C4-2B (cell line): ENCODE results near the gene ADH4.
"Not testable (repeated sequence)": the region's sequence is repeated elsewhere in the genome, so short reads cannot be mapped to it uniquely, and the experiment has no call there.

ENCODE experiments used
- H3K27ac ChIP-seq: fragments of 450-650 bp; 2 replicates; pipeline ENCODE4 v1.5.1; 2017
- ZFX ChIP-seq: fragments of 450-650 bp; IDR thresholded peaks from 2 replicates; pipeline ENCODE4 v1.6.1; 2017
- TF ChIP-seq, protein P1 (sequence below): fragments of 450-650 bp; conservative IDR thresholded peaks from 2 replicates; pipeline ENCODE4 v1.5.1; 2017; ENCODE audit warnings: mild to moderate bottlenecking

The ADH4 gene

DNA sequence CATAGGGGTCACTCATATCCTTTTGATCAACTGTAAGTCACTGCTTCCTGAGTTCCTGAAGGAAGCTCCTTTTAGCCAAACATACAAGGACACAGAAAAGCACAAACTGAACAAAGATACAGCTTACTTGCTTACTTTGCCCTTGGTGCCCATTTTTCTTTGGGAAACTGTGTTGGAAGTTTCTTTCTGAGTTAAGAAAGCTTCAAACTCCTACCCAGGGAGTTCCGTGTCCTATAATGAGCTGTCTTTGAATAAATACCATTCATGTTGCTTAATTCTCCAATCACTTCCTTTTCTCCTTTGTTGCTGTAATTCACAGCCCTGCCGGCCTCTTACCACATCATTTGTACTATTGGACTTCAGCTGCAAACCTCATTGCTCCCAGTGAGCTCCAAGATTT is at the start of gene ADH4:
Gene ADH4 (minus strand): TSS at position 228 of the 400 bp plus-strand sequence. CDS start 75 bp downstream, at position 153.
- no peak within 1 kb of the TSS for H3K27ac ChIP-seq
- TF ChIP-seq, protein P1, sequence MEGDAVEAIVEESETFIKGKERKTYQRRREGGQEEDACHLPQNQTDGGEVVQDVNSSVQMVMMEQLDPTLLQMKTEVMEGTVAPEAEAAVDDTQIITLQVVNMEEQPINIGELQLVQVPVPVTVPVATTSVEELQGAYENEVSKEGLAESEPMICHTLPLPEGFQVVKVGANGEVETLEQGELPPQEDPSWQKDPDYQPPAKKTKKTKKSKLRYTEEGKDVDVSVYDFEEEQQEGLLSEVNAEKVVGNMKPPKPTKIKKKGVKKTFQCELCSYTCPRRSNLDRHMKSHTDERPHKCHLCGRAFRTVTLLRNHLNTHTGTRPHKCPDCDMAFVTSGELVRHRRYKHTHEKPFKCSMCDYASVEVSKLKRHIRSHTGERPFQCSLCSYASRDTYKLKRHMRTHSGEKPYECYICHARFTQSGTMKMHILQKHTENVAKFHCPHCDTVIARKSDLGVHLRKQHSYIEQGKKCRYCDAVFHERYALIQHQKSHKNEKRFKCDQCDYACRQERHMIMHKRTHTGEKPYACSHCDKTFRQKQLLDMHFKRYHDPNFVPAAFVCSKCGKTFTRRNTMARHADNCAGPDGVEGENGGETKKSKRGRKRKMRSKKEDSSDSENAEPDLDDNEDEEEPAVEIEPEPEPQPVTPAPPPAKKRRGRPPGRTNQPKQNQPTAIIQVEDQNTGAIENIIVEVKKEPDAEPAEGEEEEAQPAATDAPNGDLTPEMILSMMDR = no peak
- no peak for TF ChIP-seq ZFX

- H3K27ac ChIP-seq = no peak overlapping the region
- no peak for TF ChIP-seq ZFX
- TF ChIP-seq, protein P1 = no peak
These were observed 46.2 kb upstream of the ADH4 start for GRCh38 chr4:99190336-99190735.

GRCh38 chr4:99189900-99190299 is 45.8 kb upstream of the ADH4 start:
- not testable (repeated sequence) for H3K27ac ChIP-seq

DNA sequence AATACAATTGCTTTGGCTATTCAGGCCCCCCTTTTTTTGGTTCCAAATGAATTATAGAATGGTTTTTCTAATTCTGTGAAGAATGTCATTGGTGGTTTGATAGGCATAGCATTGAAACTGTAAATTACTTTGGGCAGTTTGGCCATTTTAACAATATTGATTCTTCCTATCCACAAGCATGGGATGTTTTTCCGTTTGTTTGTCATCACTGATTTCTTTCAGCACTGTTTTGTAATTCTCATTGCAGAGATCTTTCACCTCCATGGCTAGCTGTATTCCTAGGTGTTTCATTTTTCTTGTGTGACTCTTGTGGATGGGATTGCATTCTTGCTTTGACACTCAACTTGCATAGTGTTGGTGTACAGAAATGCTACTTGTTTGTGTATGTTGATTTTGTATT is 41.9 kb upstream of the ADH4 start:
- H3K27ac ChIP-seq = no peak overlapping the region
- TF ChIP-seq, protein P1 = no peak
- no peak for TF ChIP-seq ZFX

DNA sequence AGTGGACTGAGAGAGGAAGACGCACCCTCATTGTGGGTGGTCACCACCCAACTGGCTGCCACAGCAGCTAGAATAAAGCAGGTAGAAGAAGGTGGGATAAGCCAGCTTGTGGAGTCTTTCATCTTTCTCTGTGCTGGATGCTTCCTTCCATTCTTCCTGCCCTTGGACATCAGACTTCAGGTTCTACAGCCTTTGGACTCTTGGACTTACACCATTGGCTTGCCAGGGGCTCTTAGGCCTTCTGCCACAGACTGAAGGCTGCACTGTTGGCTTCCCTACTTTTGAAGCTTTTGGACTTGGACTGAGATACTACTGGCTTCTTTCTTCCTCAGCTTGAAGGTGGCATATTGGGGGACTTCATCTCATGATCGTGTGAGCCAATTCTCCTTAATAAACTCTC is 41.5 kb upstream of the ADH4 start:
- TF ChIP-seq, protein P1 = no peak
- no peak for TF ChIP-seq ZFX
- no peak overlapping the region for H3K27ac ChIP-seq

- H3K27ac ChIP-seq = no peak overlapping the region
- TF ChIP-seq, protein P1 = no peak
- no peak for TF ChIP-seq ZFX
These were observed 36.4 kb upstream of the ADH4 start for GRCh38 chr4:99180382-99181070.

GRCh38 chr4:99179626-99180025 is 35.5 kb upstream of the ADH4 start:
- no peak for TF ChIP-seq ZFX
- TF ChIP-seq, protein P1 = no peak
- no peak overlapping the region for H3K27ac ChIP-seq

DNA sequence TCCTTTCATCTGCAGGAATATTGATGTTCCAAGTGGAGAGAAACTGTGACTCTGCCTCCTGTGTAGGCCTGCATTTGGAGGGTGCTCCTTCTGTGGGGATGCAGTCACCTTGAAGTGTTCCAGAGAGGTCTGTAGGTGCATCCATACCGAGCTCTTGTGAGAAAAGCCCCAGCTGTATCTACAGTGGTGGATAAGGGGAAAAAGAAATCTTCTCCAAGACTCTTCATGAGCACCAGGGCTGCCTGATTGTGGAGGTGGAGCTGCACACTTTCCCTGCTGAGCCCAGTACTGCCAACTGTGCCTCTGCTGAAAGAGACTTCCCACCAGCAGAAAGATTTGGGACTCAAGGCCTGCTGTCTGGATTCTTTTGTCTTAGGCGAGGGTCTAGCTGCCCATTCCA is 35.1 kb upstream of the ADH4 start:
- TF ChIP-seq, protein P1 = no peak
- no peak for TF ChIP-seq ZFX

More for the DNA sequence above, 35.1 kb upstream of the ADH4 start:
- H3K27ac ChIP-seq = no peak overlapping the region
